Raji (cell line): ENCODE results near the gene EFHD1.
A peak's percentile ranks its signal among the peaks of the same experiment; 100 is the strongest.

ENCODE experiments used
- POLR2A ChIP-seq: IDR thresholded peaks from 2 replicates; pipeline ENCODE4 v1.6.1; 2011; ENCODE audit warnings: low read depth, low read length, control low read depth; ENCODE audit not compliant: insufficient read depth

EFHD1 gene

GRCh38 chr2:232696609-232697058, 63.2 kb downstream of the EFHD1 start:
- TF ChIP-seq POLR2A = no peak

DNA sequence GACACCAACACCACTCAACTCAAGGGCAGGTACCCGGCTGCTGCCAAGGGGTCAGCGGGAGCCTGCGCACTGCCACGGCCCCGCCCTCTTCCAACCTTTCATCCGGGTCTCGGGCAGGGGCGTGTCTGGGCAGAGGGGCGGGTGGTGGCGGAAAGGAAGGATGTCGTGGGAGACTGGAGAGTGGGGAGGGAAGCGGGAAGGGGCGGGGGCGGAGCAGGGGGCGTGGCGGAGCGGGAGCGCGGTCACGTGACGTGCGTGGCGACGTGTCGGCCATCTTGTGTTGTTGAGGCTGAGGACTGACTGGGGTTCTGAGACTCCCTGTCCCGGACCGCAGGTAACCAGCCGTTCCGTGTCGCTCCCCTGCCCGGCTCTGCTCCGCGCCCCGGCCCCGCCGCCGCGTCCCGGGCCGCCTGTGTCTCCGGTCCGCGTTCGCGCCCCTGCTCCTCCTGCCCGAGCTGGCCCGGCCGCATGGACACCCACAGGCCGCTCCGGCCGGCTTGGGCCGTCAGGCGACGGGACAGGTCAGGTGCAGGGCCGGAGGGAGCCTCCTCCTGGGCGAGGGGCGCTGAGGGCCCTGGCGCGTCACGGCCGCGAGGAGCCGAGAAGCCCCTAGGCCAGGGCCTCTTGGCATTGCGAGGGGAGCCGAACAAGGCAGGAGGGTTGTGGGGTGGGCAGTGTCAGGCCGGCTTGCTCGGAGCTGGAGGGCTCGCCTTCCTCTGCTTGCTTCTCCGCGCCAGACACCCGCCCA, 63.8 kb downstream of the EFHD1 start, which contains the start of gene GIGYF2:
GIGYF2 (plus strand) TSS at position 273 of the 748 bp plus-strand sequence. CDS start 37,867 bp downstream, outside the sequence.
- peak; percentile 88 for TF ChIP-seq POLR2A

GRCh38 chr2:232697807-232698110, 64.4 kb downstream of the EFHD1 start:
- no peak for TF ChIP-seq POLR2A

DNA sequence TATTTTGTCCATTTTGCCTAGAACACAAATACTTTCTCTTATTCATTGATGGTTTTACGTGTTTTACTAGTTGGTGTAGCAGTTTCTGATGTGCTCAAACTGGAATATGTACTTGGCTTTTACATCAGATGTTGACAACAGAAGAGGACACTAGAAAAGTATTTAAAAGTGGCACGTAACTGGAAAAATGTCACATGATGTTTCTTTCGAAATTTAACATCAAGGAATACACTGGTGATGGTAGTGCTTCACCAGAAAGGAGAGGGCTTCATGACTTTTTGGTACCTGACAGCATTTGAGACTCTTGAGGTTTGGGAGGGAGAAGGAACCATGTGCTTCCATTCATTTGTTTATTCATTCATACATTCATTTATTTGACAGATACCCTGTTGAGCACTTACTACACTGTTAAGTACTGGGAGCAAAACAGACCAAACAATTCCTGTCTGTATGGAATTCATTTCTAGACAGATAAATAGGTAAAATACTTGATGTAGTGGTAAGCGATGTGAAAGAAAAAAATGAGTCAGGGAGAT, 65.2 kb downstream of the EFHD1 start:
- no peak for TF ChIP-seq POLR2A

DNA sequence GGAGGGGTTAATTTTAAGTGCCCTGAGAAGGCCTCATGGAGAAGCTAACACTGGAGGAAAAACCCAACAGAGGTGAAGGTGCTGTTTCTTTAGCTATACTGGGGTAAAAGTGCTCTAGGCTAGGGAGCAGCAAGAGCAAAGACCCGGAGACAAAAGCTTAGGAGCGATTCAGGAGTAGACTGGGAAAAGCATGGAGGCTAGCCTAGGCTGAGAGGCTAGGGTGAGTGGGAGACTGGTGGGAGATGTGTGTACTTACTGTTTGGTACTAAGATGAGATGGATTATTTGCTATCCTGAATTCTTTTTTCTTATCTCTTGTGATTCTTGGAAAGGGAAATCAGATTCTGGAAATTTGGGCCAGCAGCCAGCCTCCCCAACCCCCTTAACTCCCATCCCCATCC, 65.7 kb downstream of the EFHD1 start:
- TF ChIP-seq POLR2A = no peak

GRCh38 chr2:232700154-232700553, 66.8 kb downstream of the EFHD1 start:
- no peak for TF ChIP-seq POLR2A

GRCh38 chr2:232707076-232707475, 73.7 kb downstream of the EFHD1 start:
- no peak for TF ChIP-seq POLR2A

DNA sequence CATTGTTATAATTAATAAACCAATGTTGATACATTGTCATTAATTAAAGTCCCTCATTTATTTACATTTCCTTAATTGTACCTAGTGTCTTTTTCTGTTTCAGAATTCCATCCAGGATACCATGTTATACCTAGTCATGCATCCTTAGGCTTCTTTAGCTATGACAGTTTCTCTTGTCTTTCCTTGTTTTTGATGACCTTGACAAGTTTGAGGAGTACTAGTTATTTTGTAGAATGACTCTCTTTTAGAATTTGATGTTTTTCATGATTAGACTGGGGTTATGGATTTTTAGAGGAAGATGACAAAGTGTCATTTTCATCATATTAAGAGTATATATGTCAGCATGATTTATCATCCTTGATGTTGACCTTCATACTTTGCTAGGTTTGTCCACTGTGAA, 80.1 kb downstream of the EFHD1 start:
- TF ChIP-seq POLR2A = no peak

GRCh38 chr2:232714969-232715368, 81.6 kb downstream of the EFHD1 start:
- TF ChIP-seq POLR2A = no peak

- no peak for TF ChIP-seq POLR2A
Measured at GRCh38 chr2:232721261-232721660, 87.9 kb downstream of the EFHD1 start.

- no peak for TF ChIP-seq POLR2A
Measured at GRCh38 chr2:232721882-232722281, 88.5 kb downstream of the EFHD1 start.

DNA sequence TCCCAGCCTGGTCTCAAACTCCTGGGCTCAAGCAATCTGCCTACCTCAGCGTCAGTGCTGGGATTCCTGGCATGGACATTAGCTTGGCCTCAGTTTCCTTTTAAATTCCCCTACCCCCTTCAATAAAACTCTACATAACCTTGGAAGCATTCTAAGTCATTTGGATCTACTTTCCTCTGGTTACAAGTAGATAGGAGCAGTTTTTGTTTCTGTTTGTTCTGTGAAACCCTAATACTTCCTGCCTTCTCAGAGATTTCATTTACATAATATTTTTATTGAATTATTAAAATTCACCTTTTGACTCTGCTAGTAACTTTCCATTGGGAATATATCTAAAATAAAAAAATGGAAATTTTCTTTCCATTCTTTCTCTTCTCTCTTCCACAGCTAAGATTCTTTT, 89.6 kb downstream of the EFHD1 start:
- no peak for TF ChIP-seq POLR2A

DNA sequence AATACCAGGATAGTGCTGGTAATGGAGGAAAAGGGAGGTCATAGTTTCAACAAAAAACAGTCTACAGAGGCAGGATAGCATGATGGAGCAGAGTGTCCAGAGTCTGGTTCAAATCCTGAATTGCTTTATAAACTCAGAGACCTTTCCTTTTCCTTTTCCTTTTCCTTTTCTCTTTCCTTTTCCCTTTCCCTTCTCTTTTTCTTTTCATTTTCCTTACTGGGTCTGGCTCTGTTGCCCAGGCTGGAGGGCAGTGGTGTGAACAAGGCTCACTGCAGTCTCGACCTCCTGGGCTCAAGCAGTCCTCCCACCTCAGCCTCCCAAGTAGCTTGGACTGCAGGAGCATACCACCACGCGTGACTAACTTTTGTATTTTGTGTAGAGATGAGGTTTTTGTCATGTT, 95.4 kb downstream of the EFHD1 start:
- TF ChIP-seq POLR2A = no peak

DNA sequence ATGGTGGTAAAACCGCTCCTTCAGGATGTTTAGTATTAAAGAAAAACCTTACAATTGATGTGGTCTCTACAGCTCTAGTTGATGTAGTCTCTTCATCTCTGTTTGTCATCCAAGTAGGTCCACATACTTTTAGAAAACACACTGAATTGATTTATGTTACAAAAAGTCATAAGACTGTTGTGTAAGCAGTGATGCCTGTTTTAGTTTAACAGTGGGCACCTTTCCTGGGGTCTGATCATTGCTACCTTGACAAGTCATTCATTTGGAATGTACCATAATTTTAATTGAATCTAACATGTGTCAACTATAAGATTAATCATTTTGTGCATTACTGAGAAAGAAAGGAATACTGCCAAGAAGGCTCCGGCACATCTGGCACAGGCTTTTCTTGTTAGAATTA, 98.1 kb downstream of the EFHD1 start:
- TF ChIP-seq POLR2A = no peak
